ENCODE data around the gene TBC1D22B.

DNA sequence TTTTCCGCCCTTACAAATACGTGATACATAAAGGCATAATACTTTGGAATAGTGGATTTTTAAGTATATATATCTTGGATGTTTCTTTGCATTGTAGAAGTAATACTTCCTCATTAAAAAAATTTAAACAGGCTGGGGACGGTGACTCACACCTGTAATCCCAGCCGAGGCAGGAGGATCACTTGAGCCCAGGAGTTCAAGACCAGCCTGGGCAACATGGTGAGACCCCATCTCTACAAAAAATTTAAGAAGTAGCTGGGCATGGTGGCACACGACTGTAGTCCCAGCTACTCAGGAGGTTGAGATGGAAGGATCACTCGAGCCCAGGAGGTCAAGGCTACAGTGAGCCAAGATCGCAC is 57.6 kb downstream of the TBC1D22B start:
- no peak for TF ChIP-seq POLR2A (IDR thresholded peaks at IDR 0.05; ENCODE audit: low read depth, low read length)
- no peak for TF ChIP-seq POLR2AphosphoS5 (IDR thresholded peaks at IDR 0.05; ENCODE audit: low read depth, low read length)

All from GM12892 (cell line).